ENCODE results near the gene ZSWIM6. TPM values are rescaled to one million over a fixed set of nuclear protein-coding genes. Genes with fewer than 3 reads are reported as not detected.

The ZSWIM6 gene
- total RNA-seq = 5.4 and 5.9 TPM in 2 replicates

GRCh38 chr5:61331407-61332357 lies at the start of gene ZSWIM6:
TSS of gene ZSWIM6 (plus strand) at chr5:61332258. CDS start at chr5:61332273, 15 bp downstream.
- intact Hi-C loops (cut with micrococcal nuclease) = loop anchor here (1.0 to 10.0 kb wide), 12 partner anchors 50 to 1246 kb away; partner anchors contain the start of genes DEPDC1B, ERCC8, IPO11 and LRRC70

- intact Hi-C loops (cut with micrococcal nuclease) = loop anchor here (5.0 kb wide), 1 partner anchor 336 kb away; the partner anchor contains the start of genes ERCC8 and NDUFAF2
These were observed 48.6 kb upstream of the ZSWIM6 start for GRCh38 chr5:61283471-61283870.

GRCh38 chr5:61285531-61285930 lies 46.5 kb upstream of the ZSWIM6 start:
- intact Hi-C loops (cut with micrococcal nuclease) = loop anchor here (2.0 kb wide), 1 partner anchor 373 kb away; no protein-coding TSS in a partner anchor

GRCh38 chr5:61286446-61287132 lies 45.5 kb upstream of the ZSWIM6 start:
- intact Hi-C loops (cut with micrococcal nuclease) = no loop called here

GRCh38 chr5:61287474-61287873 lies 44.6 kb upstream of the ZSWIM6 start:
- intact Hi-C loops (cut with micrococcal nuclease) = no loop called here

- intact Hi-C loops (cut with micrococcal nuclease) = no loop called here
These were observed 42.8 kb upstream of the ZSWIM6 start for GRCh38 chr5:61289241-61289640.

GRCh38 chr5:61289669-61290306 lies 42.3 kb upstream of the ZSWIM6 start:
- intact Hi-C loops (cut with micrococcal nuclease) = no loop called here

GRCh38 chr5:61290791-61291210 lies 41.3 kb upstream of the ZSWIM6 start:
- intact Hi-C loops (cut with micrococcal nuclease) = no loop called here

- intact Hi-C loops (cut with micrococcal nuclease) = no loop called here
These were observed 39.9 kb upstream of the ZSWIM6 start for GRCh38 chr5:61292062-61292657.

GRCh38 chr5:61293071-61293470 lies 39.0 kb upstream of the ZSWIM6 start:
- intact Hi-C loops (cut with micrococcal nuclease) = no loop called here

- intact Hi-C loops (cut with micrococcal nuclease) = no loop called here
These were observed 38.2 kb upstream of the ZSWIM6 start for GRCh38 chr5:61293873-61294272.

GRCh38 chr5:61295365-61295764 lies 36.7 kb upstream of the ZSWIM6 start:
- intact Hi-C loops (cut with micrococcal nuclease) = no loop called here

- intact Hi-C loops (cut with micrococcal nuclease) = no loop called here
These were observed 34.0 kb upstream of the ZSWIM6 start for GRCh38 chr5:61298066-61298465.

GRCh38 chr5:61298580-61298979 lies 33.5 kb upstream of the ZSWIM6 start:
- intact Hi-C loops (cut with micrococcal nuclease) = no loop called here

- intact Hi-C loops (cut with micrococcal nuclease) = no loop called here
These were observed 32.8 kb upstream of the ZSWIM6 start for GRCh38 chr5:61299261-61299681.

GRCh38 chr5:61301341-61302199 lies 30.5 kb upstream of the ZSWIM6 start:
- intact Hi-C loops (cut with micrococcal nuclease) = no loop called here

- intact Hi-C loops (cut with micrococcal nuclease) = no loop called here
These were observed 29.9 kb upstream of the ZSWIM6 start for GRCh38 chr5:61302200-61302563.

GRCh38 chr5:61303346-61303745 lies 28.7 kb upstream of the ZSWIM6 start:
- intact Hi-C loops (cut with micrococcal nuclease) = no loop called here

- intact Hi-C loops (cut with micrococcal nuclease) = no loop called here
These were observed 27.3 kb upstream of the ZSWIM6 start for GRCh38 chr5:61304590-61305381.

Measured in T-helper 1 cell treated with Interleukin-12 subunit alpha and Interleukin-12 subunit beta and Interleukin-4 antibody, amounts not matched to agents 30 ng/mL and 1 ng/mL, for 36 hours (primary cell).